HG03457 (cell line): ENCODE results near the gene COL25A1.

Experiments used
- ATAC-seq: cut with Tn5 transposase; IDR thresholded peaks from one replicate; pipeline ENCODE4 v1.9.1; 2021; ENCODE audit warnings: moderate number of reproducible peaks; ENCODE audit not compliant: unreplicated experiment

The COL25A1 gene

DNA sequence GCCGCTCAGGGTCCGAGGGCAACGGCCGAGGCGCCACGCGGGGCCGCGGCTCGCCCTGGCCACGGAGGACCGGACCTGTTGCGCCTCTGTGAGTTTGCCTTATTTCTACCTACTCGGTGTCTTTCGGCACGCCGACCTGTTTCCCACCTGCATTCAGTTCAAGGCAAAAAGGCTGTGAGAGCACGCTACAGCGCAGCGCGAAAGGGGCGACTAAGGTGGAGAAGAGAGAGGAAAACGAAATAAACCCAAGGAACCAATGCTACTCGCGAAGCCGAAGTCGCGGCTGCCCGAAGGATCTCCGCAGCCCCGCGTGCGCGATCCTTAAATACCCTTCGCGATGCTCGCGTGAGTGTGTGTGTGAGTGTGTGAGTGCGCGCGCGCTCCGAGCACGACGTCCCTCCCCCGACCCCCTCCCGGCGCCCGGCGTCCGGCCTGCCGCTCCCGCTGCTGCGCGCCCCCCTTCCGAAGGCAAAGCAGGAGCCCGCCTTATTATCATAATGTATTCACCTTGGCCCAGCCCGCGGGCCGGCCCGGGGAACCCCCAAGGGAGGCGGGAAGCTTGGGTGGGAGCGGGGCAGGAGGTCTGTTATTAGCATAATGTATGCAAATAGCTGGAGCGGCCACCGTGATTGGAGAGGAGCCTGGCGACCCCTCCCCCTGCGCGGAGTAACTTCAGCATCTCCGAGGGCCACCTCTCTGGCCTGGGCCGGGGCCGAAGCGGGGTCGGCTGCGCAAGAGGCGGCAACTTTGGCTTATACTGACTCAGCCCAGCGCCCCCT, at the start of gene COL25A1:
COL25A1 (minus strand) TSS at position 298 of the 779 bp plus-strand sequence.
- no peak for ATAC-seq

DNA sequence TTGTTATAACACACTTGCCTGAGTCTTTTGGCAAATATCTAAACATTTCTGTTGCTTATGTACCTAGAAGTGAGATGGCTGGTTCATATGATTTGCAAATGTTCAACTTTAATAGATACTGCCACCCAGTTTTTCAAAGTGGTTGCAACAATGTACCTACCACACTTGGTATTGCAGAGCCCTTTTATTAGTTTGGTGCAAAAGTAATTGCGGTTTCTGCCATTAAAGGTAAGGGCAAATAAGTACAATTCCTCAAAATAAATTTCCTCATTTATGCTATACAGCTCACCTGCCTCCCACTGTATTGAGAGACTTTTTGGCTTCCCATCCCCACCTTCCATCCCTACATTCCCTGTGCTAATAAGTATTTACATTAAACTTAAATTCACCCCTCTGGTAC, 47.7 kb upstream of the COL25A1 start:
- ATAC-seq: no peak

DNA sequence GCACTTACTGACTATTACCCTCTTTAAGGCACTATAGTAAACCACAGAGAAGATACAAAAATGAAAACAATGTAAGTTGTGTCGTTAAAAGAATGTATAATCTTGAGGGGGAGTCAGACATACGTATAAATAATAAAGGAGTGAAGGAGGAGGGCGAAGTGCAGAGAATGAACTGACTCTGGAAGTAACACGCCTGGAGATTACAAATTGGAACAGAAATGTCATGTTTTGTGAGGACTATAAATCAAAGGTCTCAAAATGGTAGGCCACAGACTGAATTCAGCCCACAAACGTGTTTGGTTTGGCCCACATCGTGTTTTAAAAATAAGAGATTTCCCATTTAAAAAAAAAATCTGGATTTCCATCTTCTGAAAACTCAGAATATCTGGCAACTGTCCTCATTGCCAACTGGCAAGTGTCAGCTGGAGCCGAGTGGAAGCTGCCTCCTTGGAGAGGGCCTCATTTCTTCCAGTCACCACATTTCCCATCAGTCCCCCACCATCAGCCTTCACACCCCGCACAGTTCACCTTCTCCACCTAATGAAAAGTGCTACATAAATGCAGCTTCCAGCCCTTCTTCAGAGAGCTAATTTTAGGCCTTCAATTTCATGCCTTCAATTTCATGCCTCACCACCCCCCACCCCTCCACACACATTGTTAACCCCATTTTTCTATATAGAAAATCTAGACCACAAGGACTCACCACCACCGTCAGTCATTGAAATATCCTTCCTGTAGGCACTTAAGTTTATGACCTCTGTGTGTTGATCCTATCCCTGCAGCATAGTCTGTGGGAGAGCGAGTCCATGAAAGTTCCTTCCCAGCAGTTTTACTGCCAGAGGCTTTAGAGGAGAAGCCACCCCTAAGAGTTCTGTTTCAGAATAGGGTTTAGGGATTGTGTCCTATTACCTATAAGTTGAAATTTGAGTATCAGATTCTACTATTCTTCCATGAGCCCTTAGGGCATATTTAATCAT, 32.0 kb upstream of the COL25A1 start:
- ATAC-seq: no peak

DNA sequence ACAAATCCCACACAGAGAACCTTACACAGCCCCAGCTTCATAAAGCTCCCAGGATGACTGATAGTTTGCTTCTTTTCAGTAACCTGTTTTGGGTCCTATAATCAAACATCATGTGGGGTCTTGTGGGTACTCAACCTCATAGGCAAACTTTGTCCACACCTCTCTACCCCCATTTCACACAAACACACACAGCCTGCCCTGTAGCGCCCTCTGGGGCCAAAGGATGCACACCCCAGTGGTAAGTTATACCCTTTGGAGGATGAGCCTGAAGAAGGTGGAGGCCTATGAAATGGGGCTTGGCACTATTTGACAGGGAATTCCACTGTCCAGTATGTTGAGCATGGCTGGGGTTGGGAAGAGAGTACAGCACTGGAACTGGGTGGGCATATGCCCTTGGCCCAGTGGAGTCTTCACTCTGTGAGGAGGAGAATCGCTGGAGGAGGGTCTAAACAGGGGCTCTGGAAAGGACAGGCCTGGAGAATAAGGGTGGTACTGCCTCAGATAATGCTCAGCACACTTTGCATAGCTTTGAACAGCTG, 30.5 kb upstream of the COL25A1 start:
- ATAC-seq: no peak

DNA sequence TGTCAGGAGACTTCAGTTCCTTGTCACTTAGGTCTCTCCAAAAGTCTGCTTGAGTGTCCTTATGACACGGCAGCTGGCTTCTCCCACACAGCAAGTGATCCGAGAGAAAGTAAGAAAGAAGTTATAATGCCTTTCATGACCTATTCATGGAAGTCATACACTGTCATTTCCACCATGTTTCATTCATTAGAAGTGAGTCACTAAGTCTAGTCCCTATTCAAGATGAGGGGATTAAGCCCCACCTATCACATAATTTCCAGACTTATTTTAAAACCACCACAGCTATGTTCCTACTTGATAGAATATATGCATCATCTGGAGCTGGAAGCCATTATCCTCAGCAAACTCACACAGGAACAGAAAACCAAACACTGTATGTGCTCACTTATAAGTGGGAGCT, 25.2 kb upstream of the COL25A1 start:
- no peak for ATAC-seq

DNA sequence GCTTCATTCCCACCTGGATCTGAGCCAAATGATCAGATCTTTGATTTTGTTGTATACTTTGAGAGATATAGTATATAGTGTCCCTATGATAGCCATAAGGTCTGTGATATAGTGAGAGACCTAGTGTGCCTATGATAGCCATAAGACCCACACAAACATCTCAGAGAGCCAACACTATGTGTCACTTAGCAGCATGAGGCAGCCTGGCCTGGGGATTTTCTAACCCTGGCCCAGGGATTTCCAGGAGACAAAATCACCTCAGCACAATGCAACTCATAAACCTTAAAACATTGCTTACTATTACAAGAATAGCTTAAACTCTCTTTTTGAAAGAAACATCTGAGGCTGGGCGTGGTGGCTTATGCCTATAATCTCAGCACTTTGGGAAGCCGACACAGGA, 23.2 kb upstream of the COL25A1 start:
- no peak for ATAC-seq

DNA sequence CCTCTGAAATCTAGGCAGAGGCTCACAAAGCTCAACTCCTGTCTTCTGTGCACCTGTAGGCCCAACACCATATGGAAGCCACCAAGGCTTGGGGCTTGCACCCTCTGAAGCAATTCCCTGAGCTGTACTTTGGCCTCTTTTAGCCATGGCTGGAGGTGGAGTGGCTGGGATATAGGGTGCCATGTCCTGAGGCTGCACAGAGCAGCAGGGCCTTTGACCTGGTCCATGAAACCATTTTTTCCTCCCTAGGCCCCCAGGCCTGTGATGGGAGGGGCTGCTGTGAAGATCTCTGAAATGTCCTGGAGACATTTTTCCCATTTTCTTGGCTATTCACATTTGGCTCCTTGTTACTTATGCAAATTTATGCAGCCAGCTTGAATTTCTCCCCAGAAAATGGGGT, 20.9 kb upstream of the COL25A1 start:
- no peak for ATAC-seq

DNA sequence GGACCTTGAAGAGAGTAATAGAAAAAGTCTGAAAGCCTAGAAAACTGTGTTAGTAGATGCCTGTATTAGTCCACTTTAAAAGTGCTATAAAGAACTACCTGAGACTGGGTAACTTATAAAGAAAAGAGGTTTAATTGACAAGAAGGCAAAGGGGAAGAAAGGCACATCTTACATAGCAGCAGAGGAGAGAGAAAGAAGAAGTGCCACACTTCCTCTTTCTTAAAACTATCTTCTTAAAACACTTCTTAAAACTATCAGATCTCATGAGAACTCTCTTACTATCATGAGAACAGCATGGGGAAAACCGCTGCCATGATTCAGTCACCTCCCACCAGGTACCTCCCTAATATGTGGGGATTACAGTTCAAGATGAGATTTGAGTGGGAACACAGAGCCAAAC, 18.8 kb upstream of the COL25A1 start:
- ATAC-seq: no peak

DNA sequence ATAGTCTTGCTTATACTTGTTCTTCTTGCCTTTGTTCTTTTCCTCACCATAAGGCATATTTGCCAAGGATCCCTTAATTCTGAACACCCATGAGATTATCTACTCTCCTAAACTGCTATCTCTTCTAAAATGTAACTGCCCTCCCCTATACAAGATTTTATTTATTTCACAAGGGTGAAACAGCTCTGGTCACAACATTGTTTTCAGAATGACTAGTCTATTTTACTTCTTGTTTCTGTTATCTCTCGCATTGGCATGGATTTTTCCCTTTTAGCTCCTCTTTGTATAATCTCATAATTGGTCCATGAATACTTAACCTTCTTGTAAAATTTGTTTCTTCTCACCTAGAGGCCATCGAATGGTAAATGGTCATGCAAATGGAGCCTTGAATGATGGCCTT, 17.2 kb upstream of the COL25A1 start:
- no peak for ATAC-seq

DNA sequence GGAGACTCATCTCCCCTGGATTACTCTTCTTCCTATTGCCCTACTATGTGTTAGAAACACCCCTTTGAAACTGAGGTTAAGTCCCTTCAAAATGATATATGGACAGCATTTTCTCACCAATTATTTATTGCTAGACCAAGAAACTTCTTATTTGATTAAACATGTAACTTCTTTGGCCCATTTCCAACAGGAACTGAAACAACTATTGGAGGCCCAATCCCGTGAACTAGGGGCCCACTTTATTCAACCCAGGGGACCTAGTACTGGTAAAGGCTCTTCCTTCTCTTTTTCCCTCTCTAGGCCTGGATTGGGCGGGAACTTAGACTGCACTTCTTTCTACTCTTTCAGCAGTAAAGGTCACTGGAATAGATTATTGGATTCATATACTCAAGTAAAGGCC, 16.7 kb upstream of the COL25A1 start:
- ATAC-seq: no peak

DNA sequence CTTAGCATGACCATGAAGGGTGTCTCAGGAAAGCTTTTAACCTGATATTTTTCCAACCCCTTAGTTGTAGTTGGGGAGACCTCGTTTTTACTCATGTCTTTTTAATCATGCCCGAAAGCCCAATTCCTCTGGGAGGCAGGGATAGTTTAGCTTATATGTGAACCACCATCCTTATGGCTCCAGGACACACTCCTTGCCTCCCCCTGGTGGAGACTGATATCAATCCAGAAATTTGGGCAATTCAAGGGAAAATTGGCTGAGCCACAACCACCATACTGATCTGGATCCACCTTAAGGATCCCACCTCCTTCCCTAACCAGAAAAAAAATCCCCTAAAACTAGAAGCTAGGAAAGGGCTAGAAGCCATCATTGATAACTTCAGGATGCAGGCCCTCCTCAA, 13.4 kb upstream of the COL25A1 start:
- no peak for ATAC-seq

DNA sequence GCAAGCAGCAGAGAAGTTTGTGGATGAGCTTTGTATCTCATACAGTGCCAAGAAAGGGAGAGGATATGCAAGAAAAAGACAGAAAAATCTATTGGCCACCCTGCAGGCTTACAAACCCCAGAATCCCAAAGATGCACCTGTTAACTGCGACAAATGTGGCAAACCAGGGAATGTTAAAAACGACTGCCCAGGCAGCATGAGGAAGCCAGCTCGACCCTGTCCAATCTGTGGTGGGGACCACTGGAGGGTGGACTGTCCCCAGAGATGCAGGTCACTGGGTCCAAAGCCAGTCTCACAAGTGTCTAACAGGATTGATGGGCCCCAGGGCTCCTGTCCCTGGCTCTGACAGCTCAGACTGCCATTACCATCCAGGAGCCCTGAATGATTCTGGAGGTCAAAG, 12.9 kb upstream of the COL25A1 start:
- no peak for ATAC-seq

DNA sequence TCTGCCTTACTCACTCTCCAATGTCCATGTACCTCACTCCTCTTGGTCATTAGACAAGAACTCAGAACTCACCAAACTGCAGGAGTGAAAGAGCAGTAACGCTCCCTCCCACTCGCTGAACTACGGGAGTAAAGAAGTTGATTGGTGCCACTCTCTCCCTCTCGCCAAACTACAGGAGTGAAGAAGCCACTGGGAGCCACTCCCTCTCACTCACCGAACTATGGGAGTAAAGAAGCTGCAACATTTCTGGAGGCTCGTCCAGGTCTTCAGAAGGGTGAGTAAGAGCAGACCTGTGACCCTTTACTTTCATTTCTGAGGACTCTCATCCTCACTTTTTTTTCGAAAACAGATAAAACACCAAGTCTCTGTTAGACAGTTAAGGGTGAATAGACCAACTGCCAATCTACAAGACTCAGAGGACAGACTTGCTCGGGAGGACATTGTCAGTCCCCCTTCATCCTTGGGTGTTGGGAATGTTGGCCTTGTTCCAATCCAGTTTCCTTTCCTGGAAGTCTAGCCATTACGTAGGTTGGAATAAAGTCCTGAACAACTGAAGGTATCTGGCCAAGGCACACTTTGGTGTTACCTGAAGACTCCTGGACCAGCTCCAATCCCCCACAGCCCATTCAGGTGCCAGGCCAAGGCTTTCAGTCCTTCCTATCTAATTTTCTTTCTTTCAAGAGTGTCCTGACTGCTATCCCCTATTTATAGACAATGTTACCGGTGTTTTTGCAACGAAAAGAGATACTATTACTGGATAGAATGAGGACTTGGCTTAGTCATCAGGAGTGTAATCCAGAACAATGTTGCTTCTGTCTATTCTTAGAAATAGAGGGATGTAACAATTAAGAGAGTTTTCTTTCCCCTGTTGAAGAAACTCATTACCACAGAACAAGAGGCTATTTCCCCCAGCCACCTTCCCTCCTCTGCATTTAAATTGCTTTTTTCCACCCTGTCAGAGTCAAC, 11.0 kb upstream of the COL25A1 start:
- no peak for ATAC-seq

DNA sequence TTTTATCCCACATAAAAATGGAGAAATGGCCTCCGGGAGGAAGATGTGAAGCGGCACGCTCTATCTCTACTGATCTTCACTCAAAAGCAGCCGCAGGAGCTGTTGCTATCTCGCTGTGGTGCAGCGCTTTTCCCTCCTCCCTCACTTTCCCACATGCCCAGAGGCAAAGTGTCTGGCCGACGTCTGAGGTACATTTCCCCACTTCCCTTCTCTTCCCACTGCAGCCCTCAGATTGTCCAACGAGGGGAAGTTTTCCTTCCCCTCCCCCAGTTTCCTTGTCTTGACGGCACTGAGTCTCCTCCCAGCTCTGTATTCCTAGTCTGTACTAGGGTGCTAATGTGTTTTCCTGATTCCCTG, 660 bp upstream of the COL25A1 start:
- no peak for ATAC-seq

DNA sequence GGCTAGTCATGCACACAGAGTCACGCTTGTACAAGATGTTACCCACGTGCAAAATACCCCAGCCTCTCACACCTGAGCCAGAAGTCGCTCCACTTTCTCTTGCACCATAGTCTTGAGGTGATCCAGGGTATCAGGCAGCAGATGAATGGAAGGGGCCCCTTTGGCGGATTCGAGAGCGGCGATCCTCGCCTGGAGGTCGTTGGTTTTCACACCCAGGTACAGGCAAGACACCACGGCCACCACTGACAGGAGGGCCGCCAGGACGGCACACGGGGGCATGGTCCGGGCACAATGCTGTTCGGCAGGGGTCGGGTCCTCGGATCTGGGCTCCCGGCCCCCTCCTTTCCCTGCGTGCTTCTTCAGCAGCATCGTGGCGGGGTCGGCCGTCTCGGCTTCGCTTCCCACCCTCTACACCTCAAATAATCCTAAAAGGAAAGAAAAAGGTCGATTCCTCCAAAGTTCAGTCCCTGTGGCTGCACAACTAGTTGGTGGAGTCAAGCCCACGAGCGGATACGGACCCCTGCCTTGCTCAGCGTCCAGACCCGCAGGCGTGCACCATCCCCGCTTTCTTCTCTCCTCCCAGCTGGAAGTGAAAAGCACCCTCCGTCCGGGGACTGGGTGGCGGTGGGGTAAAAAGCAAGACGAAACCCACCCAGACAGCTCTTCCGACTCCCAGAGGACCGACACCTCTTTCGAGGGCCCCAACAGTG, 652 bp downstream of the COL25A1 start:
- no peak for ATAC-seq

DNA sequence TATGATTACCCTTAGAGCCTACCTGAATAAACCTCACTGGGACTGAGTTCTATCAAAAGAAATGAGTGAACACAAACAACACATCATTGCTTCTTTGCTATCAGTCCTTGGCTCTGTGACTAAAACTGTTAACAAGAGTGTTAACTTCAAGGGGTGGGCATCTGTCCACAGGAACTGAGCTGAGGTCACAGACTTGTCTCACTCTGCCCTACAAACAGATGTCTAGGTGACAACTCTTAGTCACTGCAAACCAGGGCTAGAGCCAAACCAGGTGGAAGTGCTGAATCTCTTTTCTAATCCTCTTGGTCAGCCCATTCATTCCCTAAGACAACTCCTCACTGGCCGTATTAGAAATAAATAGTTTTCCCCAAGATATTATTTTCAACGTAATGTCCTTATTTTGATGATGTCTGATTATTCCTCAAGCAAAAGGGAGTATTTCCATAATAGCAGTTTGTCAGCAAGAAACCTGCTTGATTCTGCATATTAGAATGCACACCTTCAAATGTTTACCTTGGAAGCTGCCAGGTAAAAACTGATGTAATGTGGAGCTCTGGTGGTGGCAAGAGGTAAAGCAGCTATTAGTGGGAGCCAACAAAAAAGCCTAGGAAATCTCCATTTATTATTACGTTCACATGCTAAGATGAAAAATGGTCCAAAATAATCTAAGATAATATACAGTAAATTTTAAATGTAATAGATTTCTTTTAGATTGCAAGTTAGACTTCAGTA, 4.0 kb downstream of the COL25A1 start:
- no peak for ATAC-seq

DNA sequence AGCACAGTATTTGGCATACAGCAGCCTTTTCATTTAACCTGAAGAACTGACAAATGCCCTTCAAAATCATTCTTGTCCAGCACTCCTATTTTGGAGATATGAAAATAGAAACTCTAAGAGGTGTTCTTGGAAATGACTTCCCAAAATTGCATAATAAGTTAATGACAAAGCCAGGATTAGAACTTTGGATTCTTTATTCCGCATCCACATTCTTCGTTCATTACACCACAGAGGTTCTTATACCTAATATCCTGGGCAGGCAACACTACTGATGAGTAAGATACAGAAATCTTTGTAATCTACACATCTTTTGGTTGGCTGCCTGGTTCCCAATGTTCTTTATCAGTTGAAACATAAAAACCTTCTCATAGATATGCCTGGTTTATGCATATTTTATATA, 5.9 kb downstream of the COL25A1 start:
- ATAC-seq: no peak

DNA sequence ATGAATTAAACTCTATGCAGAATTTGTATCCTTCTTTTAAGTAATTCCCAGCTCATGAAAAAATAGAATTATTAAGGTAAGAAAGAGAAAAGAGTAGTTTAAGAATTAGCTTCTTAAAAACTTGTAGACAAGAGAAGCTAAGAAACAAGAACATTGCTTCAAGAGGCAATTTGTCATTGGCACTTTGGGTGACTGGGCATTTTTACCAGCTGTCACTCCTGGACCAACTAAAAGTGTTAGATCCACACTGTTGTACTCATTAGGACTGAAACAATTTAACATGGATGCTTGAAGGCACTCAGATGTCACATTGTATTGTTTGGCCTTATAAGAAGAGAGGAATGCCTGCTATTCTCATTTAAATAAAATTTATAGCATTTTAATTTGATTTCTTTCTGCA, 7.4 kb downstream of the COL25A1 start:
- ATAC-seq: no peak

DNA sequence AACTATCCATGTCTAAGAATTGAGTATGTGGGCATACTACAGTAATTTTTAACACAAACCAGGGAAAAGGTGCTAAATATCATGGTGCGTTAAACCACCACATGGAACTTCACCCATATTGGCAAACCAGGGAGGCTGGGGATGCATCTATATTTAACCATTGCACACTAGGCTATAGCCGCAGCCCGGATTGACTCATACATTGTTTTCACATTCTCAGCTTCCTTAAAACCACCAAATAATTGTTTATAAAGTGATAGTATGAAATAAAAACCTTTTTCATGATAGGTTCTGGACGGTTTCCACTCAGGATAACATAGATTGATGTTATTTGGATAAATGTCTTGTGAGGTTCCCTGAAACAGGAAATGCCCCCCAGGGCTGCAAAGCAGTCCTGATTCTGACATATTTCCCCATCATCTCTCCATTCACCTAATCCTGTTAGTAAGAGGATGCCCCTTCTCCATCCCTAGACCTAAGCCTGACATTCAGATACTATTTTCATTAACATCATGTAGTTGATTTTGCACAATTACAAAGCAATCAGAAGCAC, 7.9 kb downstream of the COL25A1 start:
- ATAC-seq: no peak
